Right lobe of liver (tissue), 6 donors: ENCODE measurements around the gene MRPL46. TPM values are rescaled to one million over a fixed set of nuclear protein-coding genes. Genes with fewer than 3 reads are reported as not detected.

Experiments
- ATAC-seq, 4 donors: fragments of 200-7000 bp; cut with Tn5 transposase; one replicate each; pipeline ENCODE4 v1.9.1; 2020; ENCODE audit warnings: mild to moderate bottlenecking in 4 of 4, moderate library complexity in 4 of 4
- DNase-seq, 3 donors: peaks; one replicate each; pipeline ENCODE4 v3.0.0-alpha.2; 2020
- H3K27ac ChIP-seq, 3 donors: fragments of 200-600 bp; one replicate each; pipeline ENCODE4 v1.8.0; 2022
- H3K27me3 ChIP-seq, 2 donors: fragments of 200-600 bp; one replicate each; pipeline ENCODE4 v1.8.0; 2022
- H3K36me3 ChIP-seq, 4 donors: fragments of 200-600 bp; sonication (generic) in 1 of 4; one replicate each; pipeline versions ENCODE4 v1.5.1 to v1.8.0; 2017 to 2022; ENCODE audit warnings: control low read depth in 1 of 4
- H3K4me1 ChIP-seq, 4 donors: fragments of 200-600 bp; sonication (generic) in 1 of 4; one replicate each; pipeline versions ENCODE4 v1.5.1 to v1.8.0; 2017 to 2022; ENCODE audit warnings: control low read depth in 1 of 4
- H3K4me3 ChIP-seq, 3 donors: fragments of 200-600 bp; one replicate each; pipeline ENCODE4 v1.8.0; 2022
- H3K9me3 ChIP-seq, 4 donors: fragments of 200-600 bp; sonication (generic) in 1 of 4; one replicate each; pipeline versions ENCODE4 v1.5.1 to v1.8.0; 2017 to 2022; ENCODE audit warnings: control low read depth in 1 of 4
- POLR2A ChIP-seq: fragments of 450-650 bp; IDR thresholded peaks from one replicate; pipeline ENCODE4 v1.6.1; 2017; ENCODE audit warnings: antibody characterized with exemption, mild to moderate bottlenecking
- WGBS: methylation state at CpG from one replicate; pipeline ENCODE4 v1.1.6; 2018; ENCODE audit warnings: low coverage, low lambda C conversion rate; ENCODE audit not compliant: insufficient coverage; ENCODE audit errors: missing lambda C conversion rate; 5-methylcytosine and 5-hydroxymethylcytosine counted together
- intact Hi-C, 2 donors: fragments of 100-400 bp; cut with DNase I; formaldehyde crosslinking; loops; one replicate each; pipeline versions ENCODE4 v1.11.2 to v1.14.1; 2022
- total RNA-seq, 6 experiments: library from RNA; depleted of rRNA in 2 of 6; stranded (reverse); fragments of >200 nt in 2 of 6; fragmentation: NEBNext Ultra II Directional in 3 of 6; extraction: Animal tissue kit (Norgen Biotek cat#: 25700) in 3 of 6; gene quantifications; one replicate each; pipeline versions ENCODE4 v1.1.0 to v1.2.4, GENCODE V29; 2016 to 2023
- TF ChIP-seq, protein P1 (sequence below), 4 donors: fragments of 200-600 bp in 3 of 4; fragments of 450-650 bp in 1 of 4; IDR thresholded peaks; one replicate each; pipeline versions ENCODE4 v1.5.1 to v1.8.0; 2016 to 2022; ENCODE audit warnings: antibody characterized with exemption in 4 of 4, mild to moderate bottlenecking in 2 of 4
- donor health status: DM: no; HTN: yes; CAD: no.
- donor health status: DM: no; HTN: no; CAD: no.
- donor health status: DM: no; HTN: no; CAD: no.
- donor health status: DM: no; HTN: yes; CAD: no.
- donor health status: DM: no; HTN: yes; CAD: no.

Gene MRPL46
- total RNA-seq, 6 experiments from 2014 or later, result 25.4 to 38.4 (median 33.9) TPM

DNA sequence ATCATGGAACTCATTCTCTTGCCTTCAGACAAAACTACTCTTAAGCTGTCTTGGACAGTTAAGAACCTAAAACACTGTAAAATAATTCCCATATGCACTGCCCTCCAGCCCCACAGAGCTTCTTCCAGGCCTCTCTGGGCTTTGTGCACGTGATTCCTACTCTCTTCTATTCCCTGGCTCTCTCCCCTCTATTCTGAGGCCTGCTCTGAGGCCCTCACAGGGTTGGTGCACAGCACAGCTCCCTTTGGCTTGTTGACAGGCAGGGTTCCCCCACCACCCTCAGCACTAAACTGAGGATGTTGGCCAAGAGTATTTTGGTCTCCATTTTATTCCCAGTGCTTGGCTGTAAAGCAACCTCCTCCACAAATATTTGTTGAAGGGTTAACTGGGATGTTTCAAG is 13.5 kb downstream of the MRPL46 start:
- intact Hi-C loops, result no loop called here
- 36% methylated on average over 1 of the region's 1 CpG for WGBS
- DNase-seq, result no peak

DNA sequence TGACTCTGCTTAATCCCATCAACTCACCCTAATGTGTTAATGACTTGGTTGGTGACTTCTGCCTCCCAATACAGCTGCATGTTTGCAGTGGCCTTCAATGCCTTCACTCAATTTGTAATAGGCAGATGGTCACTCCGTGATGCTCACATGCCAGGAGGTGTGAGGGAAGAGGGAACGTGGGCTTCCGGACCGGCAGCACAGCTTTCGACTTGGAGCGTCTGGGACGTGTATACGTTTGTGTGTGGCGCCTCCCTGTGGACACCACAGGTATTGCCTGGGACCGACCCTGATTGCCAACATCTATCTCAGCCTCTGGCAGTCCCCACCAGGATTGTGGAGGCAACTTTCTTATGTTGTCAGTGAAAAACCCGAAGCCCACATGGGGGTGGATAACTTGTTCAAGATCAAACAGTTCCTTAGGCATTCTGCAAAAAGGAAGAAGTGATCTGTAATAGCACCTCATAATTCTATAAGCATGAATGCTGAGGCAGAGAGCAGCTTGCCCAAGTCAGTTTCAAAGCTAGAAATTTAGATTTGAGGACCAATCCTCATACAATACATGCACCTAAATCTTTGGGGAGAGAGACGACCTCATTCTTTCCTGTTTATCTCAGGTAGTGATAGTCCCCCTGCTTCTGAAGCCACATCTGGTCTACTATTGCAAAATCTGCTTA is 16.9 kb downstream of the MRPL46 start:
- Histone ChIP-seq H3K9me3 (no peaks in the 10 kb centered on the region), H3K4me1 (no peaks in the 10 kb centered on the region), H3K27ac (no peak overlapping the region), H3K36me3 (no peaks in the 10 kb centered on the region), H3K4me3 (no peak overlapping the region), H3K27me3 (peaks cover 0 to 3% of the 10 kb centered on the region in 2 donors)
- no peak for TF ChIP-seq POLR2A
- TF ChIP-seq, protein P1, sequence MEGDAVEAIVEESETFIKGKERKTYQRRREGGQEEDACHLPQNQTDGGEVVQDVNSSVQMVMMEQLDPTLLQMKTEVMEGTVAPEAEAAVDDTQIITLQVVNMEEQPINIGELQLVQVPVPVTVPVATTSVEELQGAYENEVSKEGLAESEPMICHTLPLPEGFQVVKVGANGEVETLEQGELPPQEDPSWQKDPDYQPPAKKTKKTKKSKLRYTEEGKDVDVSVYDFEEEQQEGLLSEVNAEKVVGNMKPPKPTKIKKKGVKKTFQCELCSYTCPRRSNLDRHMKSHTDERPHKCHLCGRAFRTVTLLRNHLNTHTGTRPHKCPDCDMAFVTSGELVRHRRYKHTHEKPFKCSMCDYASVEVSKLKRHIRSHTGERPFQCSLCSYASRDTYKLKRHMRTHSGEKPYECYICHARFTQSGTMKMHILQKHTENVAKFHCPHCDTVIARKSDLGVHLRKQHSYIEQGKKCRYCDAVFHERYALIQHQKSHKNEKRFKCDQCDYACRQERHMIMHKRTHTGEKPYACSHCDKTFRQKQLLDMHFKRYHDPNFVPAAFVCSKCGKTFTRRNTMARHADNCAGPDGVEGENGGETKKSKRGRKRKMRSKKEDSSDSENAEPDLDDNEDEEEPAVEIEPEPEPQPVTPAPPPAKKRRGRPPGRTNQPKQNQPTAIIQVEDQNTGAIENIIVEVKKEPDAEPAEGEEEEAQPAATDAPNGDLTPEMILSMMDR (IDR thresholded peaks at IDR 0.05), result peak; percentile 43 to 64 (median 52)
- 2% methylated on average over 11 of the region's 12 CpGs for WGBS
- ATAC-seq, result peak; percentile 42 to 64 (median 56)
- DNase-seq, result peak in 2 of 3 donors; percentile 35 to 49
- intact Hi-C loops, result no loop called here

More for the DNA sequence above, 13.5 kb downstream of the MRPL46 start:
- Histone ChIP-seq H3K4me3 (no peak overlapping the region), H3K9me3 (no peaks in the 10 kb centered on the region), H3K27ac (no peak overlapping the region), H3K4me1 (no peaks in the 10 kb centered on the region), H3K27me3 (peaks cover 0 to 3% of the 10 kb centered on the region in 2 donors), H3K36me3 (peaks cover 0 to 8% (median 1%) of the 10 kb centered on the region in 4 donors)
- ATAC-seq, result no peak
- TF ChIP-seq, protein P1 (IDR thresholded peaks at IDR 0.05), result no peak
- TF ChIP-seq POLR2A, result no peak

DNA sequence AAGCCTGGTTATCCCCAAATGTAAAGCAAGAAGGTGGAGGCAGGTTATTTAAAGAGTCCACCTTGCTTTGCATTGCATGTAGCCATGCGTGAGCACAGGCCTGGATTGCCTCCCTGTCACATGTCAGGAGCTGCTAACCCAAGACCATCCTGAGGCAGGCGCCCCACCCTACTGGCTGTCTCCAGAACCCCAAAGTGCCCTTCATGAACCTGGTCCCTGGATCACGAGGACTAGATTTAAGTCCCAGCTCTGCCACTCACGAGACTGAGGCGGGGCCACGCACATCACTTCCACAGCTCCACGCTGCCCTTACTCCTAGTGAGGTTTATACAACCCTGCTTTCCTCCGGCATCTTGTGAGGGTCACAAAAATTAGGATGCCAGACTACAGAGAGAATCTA is 17.6 kb downstream of the MRPL46 start:
- Histone ChIP-seq H3K27ac (no peak overlapping the region), H3K27me3 (peaks cover 0 to 3% of the 10 kb centered on the region in 2 donors), H3K4me1 (no peaks in the 10 kb centered on the region), H3K4me3 (no peak overlapping the region), H3K9me3 (no peaks in the 10 kb centered on the region), H3K36me3 (no peaks in the 10 kb centered on the region)
- 60% methylated on average over 1 of the region's 8 CpGs for WGBS
- ATAC-seq (no peak), DNase-seq (no peak)
- TF ChIP-seq, protein P1 (IDR thresholded peaks at IDR 0.05), result no peak
- TF ChIP-seq POLR2A, result no peak
- intact Hi-C loops, result no loop called here

DNA sequence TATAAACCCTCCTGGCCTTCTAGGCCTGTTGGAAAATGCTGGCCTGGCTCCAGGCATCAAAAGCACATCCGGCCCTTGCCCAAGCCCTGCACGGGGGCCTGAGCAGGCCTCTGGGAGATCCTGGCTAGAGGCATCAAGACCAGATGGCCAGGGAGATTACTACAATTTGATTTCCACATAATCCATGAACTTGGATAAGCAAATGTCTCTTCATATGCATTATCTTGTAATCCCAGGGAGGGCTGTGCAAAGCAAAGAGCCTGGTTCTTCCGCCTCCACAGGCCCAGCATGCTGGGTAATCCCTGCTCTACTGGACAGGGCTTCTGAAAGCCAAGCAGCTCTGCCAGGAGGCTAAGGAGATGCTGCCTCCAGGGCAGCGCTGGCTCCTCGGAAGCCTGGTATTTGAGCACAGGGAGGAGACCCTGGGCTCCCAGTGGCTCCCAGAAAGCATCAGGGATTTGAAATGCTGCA is 18.2 kb downstream of the MRPL46 start:
- Histone ChIP-seq H3K27me3 (peaks cover 0 to 3% of the 10 kb centered on the region in 2 donors), H3K27ac (no peak overlapping the region), H3K4me3 (no peak overlapping the region), H3K4me1 (no peaks in the 10 kb centered on the region), H3K9me3 (no peaks in the 10 kb centered on the region), H3K36me3 (no peaks in the 10 kb centered on the region)
- WGBS, result 100% methylated on average over 1 of the region's 5 CpGs
- DNase-seq, result no peak
- no peak for TF ChIP-seq POLR2A
- TF ChIP-seq, protein P1 (IDR thresholded peaks at IDR 0.05), result no peak
- no peak for ATAC-seq
- intact Hi-C loops, result no loop called here
